ENCODE results near the gene FANCI. TPM values are rescaled to one million over a fixed set of nuclear protein-coding genes. Genes with fewer than 3 reads are reported as not detected.

The FANCI gene
- total RNA-seq, 2 experiments from 2014 or later, result 6.1 to 7.1 TPM

- TF ChIP-seq, protein P1, sequence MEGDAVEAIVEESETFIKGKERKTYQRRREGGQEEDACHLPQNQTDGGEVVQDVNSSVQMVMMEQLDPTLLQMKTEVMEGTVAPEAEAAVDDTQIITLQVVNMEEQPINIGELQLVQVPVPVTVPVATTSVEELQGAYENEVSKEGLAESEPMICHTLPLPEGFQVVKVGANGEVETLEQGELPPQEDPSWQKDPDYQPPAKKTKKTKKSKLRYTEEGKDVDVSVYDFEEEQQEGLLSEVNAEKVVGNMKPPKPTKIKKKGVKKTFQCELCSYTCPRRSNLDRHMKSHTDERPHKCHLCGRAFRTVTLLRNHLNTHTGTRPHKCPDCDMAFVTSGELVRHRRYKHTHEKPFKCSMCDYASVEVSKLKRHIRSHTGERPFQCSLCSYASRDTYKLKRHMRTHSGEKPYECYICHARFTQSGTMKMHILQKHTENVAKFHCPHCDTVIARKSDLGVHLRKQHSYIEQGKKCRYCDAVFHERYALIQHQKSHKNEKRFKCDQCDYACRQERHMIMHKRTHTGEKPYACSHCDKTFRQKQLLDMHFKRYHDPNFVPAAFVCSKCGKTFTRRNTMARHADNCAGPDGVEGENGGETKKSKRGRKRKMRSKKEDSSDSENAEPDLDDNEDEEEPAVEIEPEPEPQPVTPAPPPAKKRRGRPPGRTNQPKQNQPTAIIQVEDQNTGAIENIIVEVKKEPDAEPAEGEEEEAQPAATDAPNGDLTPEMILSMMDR (IDR thresholded peaks at IDR 0.05), result no peak
- no peaks in the 10 kb centered on the region for H3K4me1 ChIP-seq (ENCODE audit: insufficient read depth, low read length)
- ChIA-PET CTCF (interaction anchor here (3.7 kb wide), 1 partner anchor 16 kb away, joined by 16 read pairs; no protein-coding TSS in a partner anchor), POLR2A (no interaction called here)
- H3K9me3 Mint-ChIP-seq, result no peaks in the 10 kb centered on the region
- H3K9me3 ChIP-seq (ENCODE audit: control insufficient read depth in 1 of 2, insufficient read depth in 1 of 2, low read length in 2 of 2), result no peaks in the 10 kb centered on the region
- intact Hi-C loops (cut with DNase I, micrococcal nuclease), result no loop called here
- no peak for ATAC-seq (ENCODE audit: poor library complexity)
- no peaks in the 10 kb centered on the region for H3K36me3 Mint-ChIP-seq (ENCODE audit: low read depth)
- no peak overlapping the region for H3K27ac Mint-ChIP-seq
- no peaks in the 10 kb centered on the region for H3K27me3 ChIP-seq (ENCODE audit: control insufficient read depth in 1 of 2, insufficient read depth in 2 of 2, low read length in 2 of 2)
- H3K27ac ChIP-seq (ENCODE audit: low read depth in 1 of 2, low read length in 2 of 2), result no peak overlapping the region
- no peak overlapping the region for H3K4me3 ChIP-seq (ENCODE audit: low read length)
- peaks cover 5% of the 10 kb centered on the region for H3K27me3 Mint-ChIP-seq
- H3K4me1 Mint-ChIP-seq (ENCODE audit: low read depth), result no peaks in the 10 kb centered on the region
- no peak for DNase-seq
- no peak overlapping the region for H3K4me3 Mint-ChIP-seq
- no peaks in the 10 kb centered on the region for H3K36me3 ChIP-seq (ENCODE audit: insufficient read depth, low read length)
Measured at GRCh38 chr15:89342840-89343239, 99.1 kb downstream of the FANCI start.

GRCh38 chr15:89345248-89345647, 101.5 kb downstream of the FANCI start:
- H3K36me3 Mint-ChIP-seq (ENCODE audit: low read depth), result no peaks in the 10 kb centered on the region
- intact Hi-C loops (cut with DNase I, micrococcal nuclease), result no loop called here
- TF ChIP-seq, protein P1 (IDR thresholded peaks at IDR 0.05), result no peak
- H3K4me1 Mint-ChIP-seq (ENCODE audit: low read depth), result no peaks in the 10 kb centered on the region
- no peaks in the 10 kb centered on the region for H3K9me3 Mint-ChIP-seq
- ChIA-PET CTCF (interaction anchor here (3.7 kb wide), 1 partner anchor 13 kb away, joined by 16 read pairs; no protein-coding TSS in a partner anchor), POLR2A (no interaction called here)
- Histone ChIP-seq H3K36me3 (ENCODE audit: insufficient read depth, low read length) (no peaks in the 10 kb centered on the region), H3K27ac (ENCODE audit: low read depth in 1 of 2, low read length in 2 of 2) (no peak overlapping the region), H3K27me3 (ENCODE audit: control insufficient read depth in 1 of 2, insufficient read depth in 2 of 2, low read length in 2 of 2) (no peaks in the 10 kb centered on the region), H3K9me3 (ENCODE audit: control insufficient read depth in 1 of 2, insufficient read depth in 1 of 2, low read length in 2 of 2) (no peaks in the 10 kb centered on the region), H3K4me3 (ENCODE audit: low read length) (no peak overlapping the region), H3K4me1 (ENCODE audit: insufficient read depth, low read length) (peaks cover 3% of the 10 kb centered on the region)
- peaks cover 14% of the 10 kb centered on the region for H3K27me3 Mint-ChIP-seq
- no peak overlapping the region for H3K4me3 Mint-ChIP-seq
- no peak for ATAC-seq (ENCODE audit: poor library complexity)
- no peak overlapping the region for H3K27ac Mint-ChIP-seq
- no peak for DNase-seq

DNA sequence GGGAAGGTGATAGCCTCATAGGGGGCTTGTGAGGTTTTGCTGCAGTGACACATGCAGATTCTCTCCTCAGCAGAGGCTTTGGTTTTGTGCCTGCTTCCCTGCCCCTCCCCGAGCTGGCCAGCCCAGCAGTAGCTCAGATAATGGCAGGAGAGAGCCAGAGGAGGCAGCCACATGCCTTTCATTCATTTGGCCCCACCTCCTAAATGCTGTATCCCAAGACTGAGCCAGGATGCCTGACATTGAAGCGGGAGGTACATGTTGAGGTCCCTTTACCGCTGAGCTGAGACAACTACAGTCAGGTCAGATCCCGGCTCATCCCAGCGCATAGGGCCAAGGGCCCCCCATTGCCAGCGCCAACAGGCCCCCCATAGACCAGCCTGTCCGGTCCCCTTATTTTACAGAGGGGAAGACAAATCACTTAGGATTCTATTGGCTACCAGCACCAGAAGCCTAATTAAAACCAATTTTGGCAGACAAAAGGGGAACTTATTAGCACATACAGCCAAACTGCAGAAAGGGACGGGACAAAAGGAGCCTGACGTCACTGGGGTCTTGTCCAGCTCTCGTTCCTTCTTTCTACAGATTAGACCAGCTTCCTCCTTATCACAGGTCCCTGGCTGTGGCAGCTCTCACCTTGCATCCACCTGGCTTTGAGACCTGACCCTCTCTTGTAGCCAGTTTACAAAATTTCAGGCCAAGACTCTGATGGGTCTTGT, 102.9 kb downstream of the FANCI start:
- ChIA-PET POLR2A (no interaction called here), CTCF (no interaction called here)
- no peak overlapping the region for H3K4me3 Mint-ChIP-seq
- H3K4me1 ChIP-seq (ENCODE audit: insufficient read depth, low read length), result peaks cover 3% of the 10 kb centered on the region
- TF ChIP-seq, protein P1 (IDR thresholded peaks at IDR 0.05), result no peak
- no peaks in the 10 kb centered on the region for H3K36me3 Mint-ChIP-seq (ENCODE audit: low read depth)
- DNase-seq (no peak), ATAC-seq (ENCODE audit: poor library complexity) (no peak)
- no peak overlapping the region for H3K27ac ChIP-seq (ENCODE audit: low read depth in 1 of 2, low read length in 2 of 2)
- no peaks in the 10 kb centered on the region for H3K27me3 ChIP-seq (ENCODE audit: control insufficient read depth in 1 of 2, insufficient read depth in 2 of 2, low read length in 2 of 2)
- intact Hi-C loops (cut with DNase I, micrococcal nuclease), result no loop called here
- H3K9me3 Mint-ChIP-seq, result no peaks in the 10 kb centered on the region
- no peak overlapping the region for H3K27ac Mint-ChIP-seq
- H3K9me3 ChIP-seq (ENCODE audit: control insufficient read depth in 1 of 2, insufficient read depth in 1 of 2, low read length in 2 of 2), result no peaks in the 10 kb centered on the region
- H3K4me1 Mint-ChIP-seq (ENCODE audit: low read depth), result no peaks in the 10 kb centered on the region
- H3K36me3 ChIP-seq (ENCODE audit: insufficient read depth, low read length), result no peaks in the 10 kb centered on the region
- H3K27me3 Mint-ChIP-seq, result peaks cover 21% of the 10 kb centered on the region
- no peak overlapping the region for H3K4me3 ChIP-seq (ENCODE audit: low read length)

Data from CD4-positive, alpha-beta T cell (primary cell).